Activated gamma-delta T cell treated with anti-CD3 and anti-CD28 coated beads, Interleukin-2, amount 50 U/mL, for 16 hours (primary cell): ENCODE data around the gene ANKS1B.
"Not testable (repeated sequence)": the region's sequence is repeated elsewhere in the genome, so short reads cannot be mapped to it uniquely, and the experiment has no call there.

ENCODE experiments used
- DNase-seq: peaks from one replicate; pipeline ENCODE4 v3.0.0-alpha.2; 2020; ENCODE audit warnings: low read depth

Gene ANKS1B

GRCh38 chr12:99758997-99759396 is 225.7 kb downstream of the ANKS1B start:
- DNase-seq: no peak

GRCh38 chr12:99752740-99753139 is 232.0 kb downstream of the ANKS1B start:
- DNase-seq: no peak

GRCh38 chr12:99746538-99746937 is 238.2 kb downstream of the ANKS1B start:
- DNase-seq: no peak

- no peak for DNase-seq
Measured at GRCh38 chr12:99745895-99746294, 238.8 kb downstream of the ANKS1B start.

GRCh38 chr12:99745121-99745520 is 239.6 kb downstream of the ANKS1B start:
- no peak for DNase-seq

- DNase-seq: no peak
Measured at GRCh38 chr12:99736760-99737269, 247.9 kb downstream of the ANKS1B start.

GRCh38 chr12:99732131-99732530 is 252.6 kb downstream of the ANKS1B start:
- DNase-seq: no peak

GRCh38 chr12:99722690-99723486 is 261.8 kb downstream of the ANKS1B start:
- DNase-seq: no peak

- no peak for DNase-seq
Measured at GRCh38 chr12:99721715-99722275, 262.9 kb downstream of the ANKS1B start.

- not testable (repeated sequence) for DNase-seq
Measured at GRCh38 chr12:99720083-99720465, 264.7 kb downstream of the ANKS1B start.

GRCh38 chr12:99719411-99720082 is 265.2 kb downstream of the ANKS1B start:
- DNase-seq: not testable (repeated sequence)

- DNase-seq: not testable (repeated sequence)
Measured at GRCh38 chr12:99715841-99716510, 268.8 kb downstream of the ANKS1B start.

- DNase-seq: not testable (repeated sequence)
Measured at GRCh38 chr12:99714921-99715320, 269.8 kb downstream of the ANKS1B start.

- DNase-seq: no peak
Measured at GRCh38 chr12:99713946-99714520, 270.7 kb downstream of the ANKS1B start.

GRCh38 chr12:99712281-99712680 is 272.5 kb downstream of the ANKS1B start:
- no peak for DNase-seq

- no peak for DNase-seq
Measured at GRCh38 chr12:99711246-99711645, 273.5 kb downstream of the ANKS1B start.

- no peak for DNase-seq
Measured at GRCh38 chr12:99709619-99710018, 275.1 kb downstream of the ANKS1B start.

- no peak for DNase-seq
Measured at GRCh38 chr12:99709116-99709515, 275.6 kb downstream of the ANKS1B start.

- no peak for DNase-seq
Measured at GRCh38 chr12:99707883-99708282, 276.9 kb downstream of the ANKS1B start.

GRCh38 chr12:99706736-99707473 is 277.8 kb downstream of the ANKS1B start:
- no peak for DNase-seq

- no peak for DNase-seq
Measured at GRCh38 chr12:99704458-99704857, 280.3 kb downstream of the ANKS1B start.
